Mesothelial cell of epicardium (in vitro differentiated cells): Measurements from ENCODE around the gene RAB39A. TPM values are rescaled to one million over a fixed set of nuclear protein-coding genes. Genes with fewer than 3 reads are reported as not detected.
"Not testable (repeated sequence)": the region's sequence is repeated elsewhere in the genome, so short reads cannot be mapped to it uniquely, and the experiment has no call there.

Experiments used
- DNase-seq, 2 experiments: peaks; one replicate each; pipeline ENCODE4 v3.0.0; 2021; ENCODE audit warnings: low spot score in 2 of 2; ENCODE audit not compliant: unreplicated experiment in 2 of 2
- H3K27ac Mint-ChIP-seq: 2 replicates; pipeline ENCODE4 v1.8.0; 2021; ENCODE audit warnings: mixed read lengths
- H3K27me3 Mint-ChIP-seq: 2 replicates; pipeline ENCODE4 v1.8.0; 2021; ENCODE audit warnings: low read depth, mixed read lengths
- H3K36me3 Mint-ChIP-seq: 2 replicates; pipeline ENCODE4 v1.8.0; 2021; ENCODE audit warnings: mixed read lengths
- H3K4me1 Mint-ChIP-seq: 2 replicates; pipeline ENCODE4 v1.8.0; 2021; ENCODE audit warnings: mixed read lengths
- H3K4me3 Mint-ChIP-seq: 2 replicates; pipeline ENCODE4 v1.8.0; 2021; ENCODE audit warnings: mild to moderate bottlenecking, moderate library complexity, mixed read lengths
- H3K9me3 Mint-ChIP-seq: 2 replicates; pipeline ENCODE4 v1.8.0; 2021; ENCODE audit warnings: mixed read lengths
- CTCF ChIP-seq: fragments of 200-600 bp; sonication (generic); IDR thresholded peaks from one replicate; pipeline ENCODE4 v1.5.0; 2021; ENCODE audit warnings: antibody characterized with exemption; ENCODE audit not compliant: unreplicated experiment
- total RNA-seq: library from RNA; stranded (reverse); gene quantifications from 3 replicates; pipeline ENCODE4 v1.2.1, GENCODE V29; 2021

RAB39A gene
- 0.36 to 0.41 TPM in 2 of 3 replicates, not detected in the other for total RNA-seq

DNA sequence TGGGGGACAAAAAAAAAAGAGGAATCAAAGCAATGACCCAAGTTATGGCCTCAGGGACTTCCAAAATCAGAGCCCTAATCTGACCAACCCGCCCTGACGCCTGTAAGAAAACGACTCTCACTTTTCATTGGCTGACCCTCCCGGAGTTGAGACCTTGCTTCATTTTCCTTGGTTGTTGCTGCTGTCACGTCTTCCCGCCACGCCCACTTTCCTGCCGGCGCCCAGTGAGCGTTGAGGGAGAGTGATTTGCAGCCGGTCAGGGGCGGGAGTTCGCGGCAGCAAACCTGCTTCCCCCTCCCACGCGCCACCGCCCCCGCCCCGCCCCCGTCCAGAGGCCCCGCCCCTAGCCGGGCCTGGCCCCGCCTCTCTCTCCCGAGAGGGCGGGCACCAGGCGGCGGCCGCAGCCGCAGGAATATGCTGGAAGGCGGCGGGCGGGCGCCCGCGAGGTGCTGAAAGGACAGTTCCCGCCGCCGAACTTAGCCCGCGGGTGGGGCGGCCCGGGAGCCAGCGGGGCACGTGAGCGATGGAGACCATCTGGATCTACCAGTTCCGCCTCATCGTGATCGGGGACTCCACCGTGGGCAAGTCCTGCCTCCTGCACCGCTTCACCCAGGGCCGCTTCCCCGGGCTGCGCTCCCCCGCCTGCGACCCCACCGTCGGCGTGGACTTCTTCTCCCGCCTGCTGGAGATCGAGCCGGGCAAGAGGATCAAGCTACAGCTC, at the start of gene RAB39A:
Gene RAB39A (plus strand): TSS at position 403 of the 721 bp plus-strand sequence. CDS start 121 bp downstream, at position 524.
- peak within 1 kb of the TSS; percentile 78 for H3K4me3 Mint-ChIP-seq
- peaks cover 6% of the 10 kb centered on the region for H3K4me1 Mint-ChIP-seq
- H3K27me3 Mint-ChIP-seq = peaks cover 39% of the 10 kb centered on the region
- DNase-seq = peak; percentile 81 to 89
- H3K27ac Mint-ChIP-seq = no peak within 1 kb of the TSS
- H3K36me3 Mint-ChIP-seq = no peaks in the 10 kb centered on the region
- no peak for TF ChIP-seq CTCF
- H3K9me3 Mint-ChIP-seq = no peaks in the 10 kb centered on the region

GRCh38 chr11:107881471-107881870, 46.8 kb upstream of the RAB39A start:
- not testable (repeated sequence) for H3K27ac Mint-ChIP-seq, H3K4me1 Mint-ChIP-seq, DNase-seq, H3K4me3 Mint-ChIP-seq, H3K27me3 Mint-ChIP-seq, H3K36me3 Mint-ChIP-seq
- H3K9me3 Mint-ChIP-seq = peaks cover 12% of the 10 kb centered on the region

DNA sequence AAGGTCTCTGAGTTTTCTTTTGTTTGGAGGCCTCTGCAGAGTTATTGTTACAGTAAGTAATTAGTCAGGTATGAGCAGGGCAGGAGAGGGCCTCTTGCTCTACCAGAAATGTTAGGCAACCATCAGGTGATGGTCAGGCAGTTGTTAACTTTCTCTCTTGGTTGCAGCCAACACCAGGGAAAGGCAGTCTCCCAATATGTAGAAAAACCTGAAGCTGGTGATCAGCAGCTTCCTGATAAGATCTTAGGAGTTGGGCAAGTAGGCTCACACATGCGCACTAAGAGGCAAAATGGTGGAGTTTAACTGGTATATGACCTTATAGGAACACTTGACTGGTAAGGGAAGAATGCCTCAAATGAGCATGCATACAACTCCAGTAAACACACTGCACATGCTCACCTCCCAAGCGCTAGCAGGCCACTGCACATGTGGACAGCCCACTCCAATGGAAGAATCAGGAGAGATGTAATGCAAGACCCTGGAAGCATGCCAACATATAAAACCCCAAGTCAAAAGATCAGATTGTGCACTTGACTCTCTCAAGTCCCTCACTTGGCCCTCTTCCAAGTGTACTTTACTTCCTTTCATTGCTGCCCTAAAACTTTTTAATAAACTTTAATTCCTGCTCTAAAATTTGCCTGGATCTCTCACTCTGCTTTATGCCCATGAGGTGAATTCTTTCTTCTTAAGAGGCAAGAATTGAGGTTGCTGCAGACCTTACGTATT, 46.0 kb upstream of the RAB39A start:
- Mint-ChIP-seq H3K4me3 (no peak overlapping the region), H3K4me1 (no peaks in the 10 kb centered on the region), H3K27ac (no peak overlapping the region), H3K36me3 (no peaks in the 10 kb centered on the region), H3K27me3 (no peaks in the 10 kb centered on the region), H3K9me3 (peaks cover 12% of the 10 kb centered on the region)
- TF ChIP-seq CTCF = no peak
- DNase-seq = no peak

GRCh38 chr11:107898270-107898669, 30.0 kb upstream of the RAB39A start:
- no peak overlapping the region for H3K27ac Mint-ChIP-seq
- H3K4me3 Mint-ChIP-seq = no peak overlapping the region
- H3K4me1 Mint-ChIP-seq = peaks cover 2% of the 10 kb centered on the region
- no peaks in the 10 kb centered on the region for H3K36me3 Mint-ChIP-seq
- TF ChIP-seq CTCF = no peak
- H3K27me3 Mint-ChIP-seq = peaks cover 7% of the 10 kb centered on the region
- no peak for DNase-seq
- H3K9me3 Mint-ChIP-seq = no peaks in the 10 kb centered on the region

DNA sequence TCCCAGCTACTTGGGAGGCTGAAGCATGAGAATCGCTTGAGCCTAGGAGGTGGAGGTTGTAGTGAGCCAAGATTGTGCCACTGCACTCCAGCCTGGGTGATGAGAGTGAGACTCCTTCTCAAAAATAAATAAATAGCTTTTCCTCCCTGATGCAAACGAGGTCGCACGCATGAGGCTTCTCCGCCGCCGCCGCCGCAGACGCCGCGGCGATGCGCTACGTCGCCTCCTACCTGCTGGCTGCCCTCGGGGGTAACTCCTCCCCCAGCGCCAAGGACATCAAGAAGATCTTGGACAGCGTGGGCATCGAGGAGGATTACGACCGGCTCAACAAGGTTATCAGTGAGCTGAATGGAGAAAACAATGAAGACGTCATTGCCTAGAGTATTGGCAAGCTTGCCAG, 20.0 kb upstream of the RAB39A start:
- peaks cover 4% of the 10 kb centered on the region for H3K9me3 Mint-ChIP-seq
- TF ChIP-seq CTCF = no peak
- no peak overlapping the region for H3K4me3 Mint-ChIP-seq
- no peak overlapping the region for H3K27ac Mint-ChIP-seq
- no peak for DNase-seq
- no peaks in the 10 kb centered on the region for H3K36me3 Mint-ChIP-seq
- H3K4me1 Mint-ChIP-seq = no peaks in the 10 kb centered on the region
- H3K27me3 Mint-ChIP-seq = peaks cover 3% of the 10 kb centered on the region

GRCh38 chr11:107912415-107912814, 15.8 kb upstream of the RAB39A start:
- H3K27ac Mint-ChIP-seq, H3K4me1 Mint-ChIP-seq, H3K4me3 Mint-ChIP-seq, H3K36me3 Mint-ChIP-seq, H3K27me3 Mint-ChIP-seq, H3K9me3 Mint-ChIP-seq, DNase-seq: not testable (repeated sequence)
